Central memory CD4-positive, alpha-beta T cell (primary cell): ENCODE results near the gene BRAT1.
"Not testable (repeated sequence)": the region's sequence is repeated elsewhere in the genome, so short reads cannot be mapped to it uniquely, and the experiment has no call there.

ENCODE experiments used
- DNase-seq: peaks from one replicate; pipeline ENCODE4 v3.0.0; 2022

BRAT1 gene

DNA sequence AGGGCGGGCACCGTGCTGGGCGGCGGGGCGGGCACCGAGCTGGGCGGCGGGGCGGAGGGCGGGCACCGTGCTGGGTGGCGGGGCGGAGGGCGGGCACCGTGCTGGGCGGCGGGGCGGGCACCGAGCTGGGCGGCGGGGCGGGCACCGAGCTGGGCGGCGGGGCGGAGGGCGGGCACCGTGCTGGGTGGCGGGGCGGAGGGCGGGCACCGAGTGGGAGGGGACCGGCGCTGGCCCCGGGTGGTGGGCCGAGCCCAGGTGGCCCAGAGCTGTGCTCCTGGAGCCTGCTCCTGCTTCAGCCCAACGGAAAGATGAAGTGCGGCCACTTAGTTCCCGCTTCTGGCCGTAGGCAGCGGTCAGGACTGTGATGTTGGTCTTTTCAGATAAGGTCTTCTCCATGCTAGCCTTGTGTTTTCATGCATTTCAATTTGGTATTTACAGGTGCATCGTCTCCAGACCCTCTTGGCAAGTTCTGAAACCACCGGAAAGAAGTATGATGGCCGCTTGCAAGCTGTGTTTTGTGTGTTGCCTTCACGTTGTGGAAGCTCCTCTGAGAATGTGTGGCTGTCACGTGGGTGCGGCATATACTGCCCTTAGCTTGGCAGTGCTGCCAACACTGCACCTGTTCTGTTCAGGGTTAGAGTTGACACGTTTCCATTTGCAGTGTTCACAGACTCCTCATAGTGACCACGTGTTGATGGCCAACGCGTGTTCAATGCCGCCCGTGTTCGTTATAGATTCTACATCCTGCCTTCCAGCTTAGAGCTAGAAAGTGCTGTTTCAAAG is 28.7 kb upstream of the BRAT1 start:
- DNase-seq = no peak

DNA sequence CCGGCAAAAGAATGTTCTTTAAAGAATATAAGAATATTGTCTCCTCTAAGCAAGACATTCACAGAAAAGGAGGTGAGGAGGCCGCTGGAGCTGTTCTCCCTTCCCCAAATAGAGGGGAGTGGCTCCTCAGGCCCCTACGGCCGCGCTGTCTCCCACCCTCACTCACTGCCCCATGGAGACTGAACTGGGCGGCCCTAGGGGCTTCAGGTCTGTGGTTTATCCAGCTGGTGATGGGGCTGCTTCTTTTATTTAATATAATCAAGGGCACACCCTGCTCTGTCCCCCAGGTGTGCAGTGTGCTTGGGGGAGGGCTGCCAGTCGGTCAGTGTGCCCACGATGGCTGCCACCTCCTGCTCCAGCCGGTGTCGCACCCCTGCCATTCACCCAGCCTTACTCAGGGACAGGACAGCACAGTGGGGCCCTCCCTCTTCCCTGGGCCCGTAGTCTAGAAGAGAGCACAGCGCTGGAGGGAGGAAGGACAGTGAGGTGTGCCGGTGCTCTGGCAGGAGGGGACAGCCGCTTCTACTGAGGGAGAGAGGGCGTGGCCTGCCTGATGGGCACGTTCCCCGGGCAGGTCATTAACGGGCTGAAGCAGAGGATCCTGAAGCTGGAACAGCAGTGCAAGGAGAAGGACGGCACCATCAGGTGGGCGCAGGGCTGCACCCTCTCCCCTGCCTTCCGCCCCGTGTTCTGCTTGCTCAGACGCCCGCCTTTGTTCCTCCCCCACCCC is 26.8 kb upstream of the BRAT1 start:
- DNase-seq = no peak

DNA sequence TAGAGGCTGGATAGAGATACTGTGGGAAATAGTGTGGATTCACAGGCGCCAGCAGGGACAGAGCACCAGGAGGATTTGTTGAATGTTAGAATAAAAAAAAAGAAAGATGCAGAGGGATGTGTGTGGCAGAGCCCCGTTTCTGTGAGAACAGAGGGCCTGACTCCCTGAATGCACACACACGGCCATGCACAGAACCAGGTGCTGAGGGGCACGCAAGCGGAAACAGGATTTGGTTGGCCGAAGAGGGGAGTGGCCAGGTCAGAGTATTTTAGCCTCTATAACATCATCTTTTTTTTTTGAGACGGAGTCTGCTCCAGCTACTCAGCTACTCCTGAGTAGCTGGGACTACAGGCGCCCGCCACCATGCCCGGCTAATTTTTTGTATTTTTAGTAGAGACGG is 25.3 kb upstream of the BRAT1 start:
- no peak for DNase-seq

DNA sequence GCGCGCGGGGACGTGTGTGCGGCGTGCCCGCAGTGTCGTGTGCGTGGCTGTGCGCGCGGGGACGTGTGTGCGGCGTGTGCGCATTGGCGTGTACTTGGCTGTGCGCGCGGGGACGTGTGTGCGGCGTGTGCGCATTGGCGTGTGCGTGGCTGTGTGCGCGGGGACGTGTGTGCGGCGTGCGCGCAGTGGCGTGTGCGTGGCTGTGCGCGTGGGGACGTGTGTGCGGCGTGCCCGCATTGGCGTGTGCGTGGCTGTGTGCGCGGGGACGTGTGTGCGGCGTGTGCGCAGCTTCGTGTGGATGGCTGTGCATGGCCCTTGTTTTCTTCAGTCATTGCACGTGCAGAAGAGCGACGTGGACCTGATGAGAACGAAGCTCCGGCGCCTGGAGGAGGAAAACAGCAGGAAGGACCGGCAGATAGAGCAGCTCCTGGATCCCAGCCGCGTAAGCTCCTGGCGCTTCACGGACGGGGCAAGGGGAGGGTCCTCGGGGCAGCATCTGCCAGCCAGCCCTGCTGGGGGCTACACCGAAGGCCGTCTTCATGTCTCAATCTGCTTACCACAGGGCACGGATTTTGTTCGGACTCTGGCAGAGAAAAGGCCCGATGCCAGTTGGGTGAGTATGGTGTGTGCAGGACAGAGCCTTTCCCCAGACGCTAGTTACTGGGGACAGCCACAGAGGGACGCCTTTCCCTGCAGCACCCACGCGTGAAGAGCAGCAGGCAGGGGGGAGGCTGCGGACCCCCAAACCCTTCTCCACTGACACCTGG is 22.8 kb upstream of the BRAT1 start:
- DNase-seq = no peak

DNA sequence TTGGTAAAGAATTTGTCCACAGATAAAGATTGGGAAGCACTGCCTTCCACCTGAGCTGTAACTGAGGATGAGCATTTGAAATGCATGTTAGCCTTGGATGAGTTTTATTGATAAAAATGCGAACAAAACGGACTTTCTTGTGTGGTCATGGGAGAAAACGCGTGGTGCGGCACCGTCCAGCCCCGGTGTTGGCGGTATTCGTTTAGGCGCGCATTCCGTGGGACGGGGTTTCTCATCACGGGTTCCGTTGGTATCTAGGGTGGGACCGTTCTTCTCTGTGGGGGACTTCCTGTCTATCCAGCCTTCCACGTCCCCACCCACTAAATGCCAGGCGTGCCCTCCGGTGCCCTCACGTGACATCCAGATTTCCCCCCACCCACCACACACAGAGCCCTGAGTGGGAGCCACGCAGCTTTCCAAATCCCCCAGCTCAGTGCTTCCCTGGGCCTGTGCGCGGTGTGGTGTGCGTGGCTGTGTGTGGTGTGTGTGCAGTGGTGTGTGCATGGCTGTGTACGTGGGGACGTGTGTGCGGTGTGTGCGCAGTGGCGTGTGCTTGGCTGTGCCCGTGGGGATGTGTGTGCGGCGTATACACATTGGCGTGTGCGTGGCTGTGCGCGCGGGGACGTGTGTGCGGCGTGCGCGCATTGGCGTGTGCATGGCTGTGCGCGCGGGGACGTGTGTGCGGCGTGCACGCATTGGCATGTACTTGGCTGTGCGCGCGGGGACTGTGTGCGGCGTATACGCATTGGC is 21.6 kb upstream of the BRAT1 start:
- no peak for DNase-seq

DNA sequence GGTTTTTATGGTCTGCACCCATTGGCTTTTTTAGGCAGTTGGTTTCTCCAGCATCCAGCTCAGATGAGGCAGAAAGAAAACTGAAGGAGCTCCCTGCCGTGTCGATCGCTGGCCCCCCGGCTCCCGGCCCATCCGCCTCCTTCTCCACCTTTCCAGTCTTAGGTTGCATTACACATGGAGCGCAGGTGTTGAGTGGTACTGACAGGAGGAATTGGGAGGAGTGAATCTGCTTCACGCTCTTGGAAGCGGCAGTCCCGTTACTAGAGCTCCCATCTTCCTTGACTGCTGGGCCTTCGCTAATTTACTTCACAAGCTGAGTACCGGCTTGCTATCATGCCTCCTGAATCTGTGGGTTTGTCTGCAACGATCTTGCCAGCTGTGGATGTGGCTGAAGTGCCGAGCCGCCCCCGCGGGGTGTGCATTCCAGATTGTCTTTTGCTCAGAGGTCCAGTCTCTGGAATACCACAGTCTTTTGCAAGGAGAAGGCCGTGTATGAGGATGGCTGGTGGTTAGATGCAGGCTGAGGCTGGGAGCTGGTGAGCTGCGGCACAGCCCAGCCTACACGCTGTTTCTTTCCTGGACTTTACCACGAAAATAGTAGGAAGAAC is 20.5 kb upstream of the BRAT1 start:
- DNase-seq = no peak

DNA sequence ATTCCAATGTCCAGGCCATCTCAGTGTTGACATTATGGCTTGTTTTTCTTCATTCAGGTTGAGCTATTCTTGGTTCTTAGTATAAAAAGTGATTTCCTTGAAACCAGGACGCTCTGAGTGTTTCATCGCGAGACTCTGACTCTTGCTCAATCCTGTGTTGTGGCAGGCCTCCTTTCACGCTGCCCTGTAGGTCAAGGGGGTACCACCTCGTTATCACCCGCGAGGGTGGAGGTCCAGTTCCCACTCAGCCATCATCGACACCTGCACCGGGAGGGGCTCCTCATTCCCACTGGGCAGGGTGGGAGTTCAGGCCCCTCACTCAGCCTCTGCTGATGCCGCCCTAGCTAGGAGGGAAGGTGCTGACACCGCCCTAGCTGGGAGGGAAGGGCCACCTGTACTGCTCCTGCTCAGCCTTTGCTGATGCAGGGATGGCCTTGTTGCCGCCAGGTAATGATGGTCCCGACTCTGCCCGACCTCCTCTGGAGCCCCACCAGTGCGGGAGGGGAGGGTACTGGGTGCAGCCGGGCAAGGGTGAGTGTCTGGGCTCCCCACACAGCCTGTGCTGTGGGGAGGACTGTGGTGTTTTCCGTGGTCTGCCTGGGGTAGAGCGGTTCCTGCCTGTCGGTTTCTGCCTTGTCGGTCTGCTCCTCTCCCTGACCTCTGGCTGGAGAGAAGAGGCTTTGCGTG is 19.9 kb upstream of the BRAT1 start:
- DNase-seq = no peak

DNA sequence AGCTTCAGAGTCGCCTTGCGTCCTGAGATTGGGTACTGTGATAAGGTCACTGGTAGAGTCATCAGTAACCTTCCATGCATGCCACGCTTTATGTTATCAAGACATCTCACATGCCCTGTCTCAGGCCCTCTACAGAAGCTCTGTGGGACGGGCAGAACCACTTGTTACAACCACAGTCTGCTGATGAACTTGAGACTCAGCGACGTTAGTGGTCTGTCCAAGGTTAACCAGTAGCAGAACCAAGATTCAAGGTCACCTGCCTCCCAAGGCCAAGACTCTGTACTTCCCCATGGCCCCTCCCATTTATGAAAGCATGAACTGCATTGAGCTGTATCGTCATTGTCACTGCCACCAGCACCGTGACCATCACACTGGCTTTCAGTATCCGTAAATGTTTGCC is 18.4 kb upstream of the BRAT1 start:
- DNase-seq = no peak

DNA sequence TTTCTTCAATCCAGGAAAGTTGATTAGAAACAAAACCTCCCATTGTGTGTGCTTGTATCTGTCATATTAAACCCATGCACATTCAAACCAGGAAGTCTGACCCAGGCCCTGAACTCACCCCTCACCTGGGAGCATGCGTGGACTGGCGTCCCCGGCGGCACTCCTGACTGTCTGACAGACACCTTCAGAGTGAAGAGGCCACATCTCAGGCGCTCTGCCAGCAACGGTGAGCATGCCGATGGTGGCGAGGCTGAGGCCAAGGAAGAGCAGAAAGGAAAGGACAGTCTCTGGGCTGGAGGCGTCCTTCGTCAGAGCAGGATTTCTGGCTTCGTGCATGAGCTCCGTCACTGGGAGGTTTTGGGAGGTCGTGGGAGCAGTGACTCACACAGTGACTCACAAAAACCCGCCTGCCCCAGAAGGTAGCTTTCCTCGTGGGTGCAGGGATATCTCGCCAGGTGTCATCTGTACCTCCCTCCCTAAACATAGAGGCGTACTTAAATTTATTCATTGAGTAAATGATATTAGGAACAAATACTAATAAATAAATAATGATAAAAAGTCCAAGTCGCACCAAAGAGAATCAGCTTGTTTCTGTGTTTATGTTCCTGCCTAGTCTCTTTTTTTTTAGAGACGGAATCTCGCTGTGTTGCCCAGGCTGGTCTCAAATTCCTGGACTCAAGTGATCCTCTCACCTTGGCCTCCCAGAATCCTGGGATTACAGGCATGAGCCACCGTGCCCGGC is 16.9 kb upstream of the BRAT1 start:
- no peak for DNase-seq

DNA sequence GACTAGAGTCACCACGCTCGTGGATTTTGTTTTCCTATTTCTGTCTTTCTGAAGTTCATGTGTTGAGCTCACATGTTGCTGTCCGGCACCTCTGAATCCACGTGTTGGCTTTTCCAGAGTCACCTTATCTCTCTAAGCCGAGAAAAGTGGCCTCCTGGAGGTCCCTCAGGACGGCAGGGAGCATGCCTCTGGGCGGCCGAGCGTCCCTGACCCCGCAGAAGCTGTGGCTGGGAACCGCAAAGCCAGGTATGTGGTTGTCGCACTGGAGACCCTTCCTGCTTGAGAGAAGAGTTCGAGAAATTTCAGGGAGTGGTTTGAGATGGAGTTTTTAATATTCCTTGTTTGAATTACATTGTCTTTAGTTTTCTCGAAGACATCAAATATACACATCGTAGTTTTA is 16.1 kb upstream of the BRAT1 start:
- no peak for DNase-seq

DNA sequence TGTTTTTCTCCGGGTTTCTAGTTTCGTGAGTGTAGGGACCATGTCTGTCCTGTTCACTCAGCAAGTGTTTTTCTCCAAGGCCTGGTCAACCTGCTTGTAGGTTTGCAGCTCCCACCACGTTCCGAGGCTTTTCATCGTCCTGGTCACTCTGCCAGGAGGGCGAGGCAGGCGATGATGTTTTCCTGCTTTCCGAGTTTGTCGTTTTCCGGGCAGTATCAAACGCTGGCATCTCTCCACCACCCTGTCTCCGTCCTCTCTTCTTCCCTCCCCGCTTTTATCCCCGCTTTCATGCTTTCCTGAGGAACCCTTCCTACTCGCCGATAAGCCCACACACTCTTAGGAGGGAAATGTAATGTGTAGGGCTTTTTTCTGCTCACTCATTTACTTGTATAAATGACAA is 14.7 kb upstream of the BRAT1 start:
- DNase-seq = no peak

DNA sequence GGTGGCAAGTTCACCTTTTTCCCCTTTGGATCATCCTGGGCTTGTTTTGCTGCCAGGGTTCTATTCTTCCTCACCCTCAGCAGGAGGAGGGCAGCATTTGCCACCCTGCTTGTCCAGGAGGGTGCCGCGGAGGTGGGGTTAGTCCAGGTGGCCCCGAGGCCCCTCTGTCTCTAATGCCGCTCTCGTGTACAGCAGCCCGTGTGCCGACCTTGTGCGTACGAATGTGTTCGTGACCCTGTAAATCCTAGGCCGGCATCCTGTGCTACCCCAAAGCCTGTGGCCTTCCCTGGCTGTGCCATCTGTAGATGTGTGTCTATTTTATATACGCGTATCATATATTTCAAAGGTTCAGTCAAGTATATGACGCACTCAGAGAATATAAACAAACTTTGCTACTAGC is 14.1 kb upstream of the BRAT1 start:
- DNase-seq = no peak

DNA sequence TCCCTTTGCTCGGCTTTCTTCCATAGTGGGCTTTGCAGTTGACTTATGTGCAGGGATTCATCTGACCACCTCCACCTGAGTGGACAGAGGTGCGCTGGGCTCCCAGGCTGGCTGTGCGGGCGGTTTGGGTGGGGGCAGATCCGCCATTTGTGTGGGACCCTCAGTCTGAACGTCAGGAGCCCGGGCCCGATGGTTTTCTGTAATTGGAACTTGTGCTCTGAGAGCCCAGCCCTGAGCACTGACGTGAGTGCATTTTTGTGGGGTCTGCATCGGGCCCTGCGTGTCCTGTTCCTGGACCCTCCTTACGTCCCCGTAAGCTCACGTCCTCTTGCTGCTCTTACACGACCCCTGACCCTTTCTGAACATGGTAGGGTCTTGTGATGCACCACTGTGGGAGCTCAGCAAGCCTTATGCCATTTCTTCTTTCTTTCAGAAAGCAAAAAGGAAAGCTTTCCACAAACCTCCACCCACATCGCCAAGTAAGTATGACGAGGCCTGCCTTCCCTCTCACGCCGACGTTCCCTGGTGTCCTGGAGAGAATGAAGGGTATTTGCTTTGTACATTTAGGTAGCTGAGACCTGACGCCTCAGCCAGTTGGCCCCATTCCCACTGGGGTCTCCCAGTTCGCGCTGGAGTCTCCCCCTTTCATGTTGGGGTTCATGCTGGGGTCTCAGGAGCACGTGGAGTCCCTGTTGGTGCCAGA is 13.3 kb upstream of the BRAT1 start:
- DNase-seq = no peak

DNA sequence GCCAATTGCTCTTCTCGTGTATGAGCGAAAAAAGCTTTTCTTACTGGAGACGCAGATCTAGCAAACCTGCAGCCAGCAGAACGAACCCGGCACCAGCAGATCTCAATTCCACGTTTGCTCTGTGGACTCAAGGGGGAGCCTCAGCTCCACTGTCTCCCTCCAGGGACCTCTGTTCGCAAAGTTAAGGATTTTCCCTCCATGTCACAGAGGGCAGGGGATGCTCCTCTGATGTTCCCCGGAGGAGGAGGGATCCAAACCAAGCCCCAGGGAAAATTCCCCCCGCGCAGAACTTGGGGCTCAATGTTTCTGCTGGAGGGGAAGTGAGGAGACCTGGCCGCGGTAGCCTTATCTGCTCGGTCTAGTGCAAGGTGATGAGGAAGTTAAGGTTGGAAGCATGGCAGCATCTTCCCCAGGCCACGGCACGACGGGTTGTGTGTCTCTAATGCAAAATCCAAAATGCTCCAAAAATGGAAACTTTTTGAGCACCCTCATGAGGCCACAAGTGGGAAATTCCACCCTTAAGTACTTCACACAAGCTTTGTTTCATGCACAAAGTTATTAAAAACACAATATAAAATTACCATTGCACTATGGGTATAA is 12.5 kb upstream of the BRAT1 start:
- DNase-seq = no peak

DNA sequence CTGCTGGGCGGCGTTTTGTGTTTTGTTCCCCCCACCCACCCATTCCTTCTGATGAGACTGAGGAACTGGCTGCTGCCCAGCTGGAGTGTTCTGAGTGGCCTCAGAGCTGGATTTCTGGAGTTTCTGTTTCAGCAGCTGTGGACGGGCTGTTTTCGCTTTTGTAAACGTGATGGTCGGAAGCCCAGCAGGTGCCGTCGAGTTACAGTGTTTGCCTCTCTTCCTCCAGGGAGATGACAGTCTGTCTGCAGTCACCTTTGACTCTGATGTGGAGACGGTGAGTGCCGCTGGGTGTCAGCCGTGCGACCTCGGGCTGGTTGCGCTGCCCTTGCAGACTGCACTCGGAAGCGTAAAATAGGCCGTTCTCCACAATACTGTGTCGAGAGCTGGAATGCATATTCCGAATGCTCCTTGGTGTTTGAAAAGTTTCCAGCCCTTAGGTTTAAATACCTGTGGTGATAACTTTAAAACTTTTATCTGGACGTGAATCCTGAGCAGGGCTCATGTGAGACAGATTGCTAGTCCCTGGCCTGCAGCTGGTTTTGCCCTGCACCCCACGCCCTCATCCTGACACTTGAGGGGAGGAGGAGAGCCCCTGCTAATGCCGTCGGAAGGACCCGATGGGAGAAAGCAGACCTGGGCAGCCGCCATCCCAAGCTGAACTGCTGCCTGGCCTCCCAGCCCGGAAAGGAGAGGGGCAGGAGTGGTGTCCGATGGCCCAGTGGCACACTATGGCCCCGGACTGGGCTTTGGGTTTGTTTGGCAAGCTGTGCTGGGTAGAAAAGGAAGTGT is 11.8 kb upstream of the BRAT1 start:
- peak; percentile 39 for DNase-seq

DNA sequence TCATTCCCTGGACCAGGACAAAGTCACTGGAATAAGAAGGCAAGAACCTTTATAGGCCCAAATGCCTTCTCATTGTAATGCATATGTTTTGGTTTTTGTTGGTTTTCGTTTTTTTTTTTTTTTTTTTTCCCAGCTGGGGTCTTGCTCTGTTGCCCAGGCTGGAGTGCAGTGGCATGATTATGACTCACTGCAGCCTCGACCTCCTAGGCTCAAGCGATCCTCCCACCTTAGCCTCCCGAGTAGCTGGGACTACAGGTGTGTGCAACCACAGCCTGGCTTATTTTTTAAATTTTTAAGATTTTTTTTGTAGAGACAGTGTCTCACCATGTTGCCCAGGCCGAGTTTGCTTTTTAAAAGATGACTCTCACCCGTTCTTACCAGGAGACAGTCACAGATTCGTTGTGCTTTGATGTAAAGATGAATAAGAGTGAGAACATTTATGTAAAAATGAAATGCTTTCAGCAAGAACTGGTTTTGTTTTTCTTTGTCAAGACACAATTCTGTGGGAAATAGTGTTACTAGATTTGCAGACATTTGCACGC is 11.1 kb upstream of the BRAT1 start:
- no peak for DNase-seq

DNA sequence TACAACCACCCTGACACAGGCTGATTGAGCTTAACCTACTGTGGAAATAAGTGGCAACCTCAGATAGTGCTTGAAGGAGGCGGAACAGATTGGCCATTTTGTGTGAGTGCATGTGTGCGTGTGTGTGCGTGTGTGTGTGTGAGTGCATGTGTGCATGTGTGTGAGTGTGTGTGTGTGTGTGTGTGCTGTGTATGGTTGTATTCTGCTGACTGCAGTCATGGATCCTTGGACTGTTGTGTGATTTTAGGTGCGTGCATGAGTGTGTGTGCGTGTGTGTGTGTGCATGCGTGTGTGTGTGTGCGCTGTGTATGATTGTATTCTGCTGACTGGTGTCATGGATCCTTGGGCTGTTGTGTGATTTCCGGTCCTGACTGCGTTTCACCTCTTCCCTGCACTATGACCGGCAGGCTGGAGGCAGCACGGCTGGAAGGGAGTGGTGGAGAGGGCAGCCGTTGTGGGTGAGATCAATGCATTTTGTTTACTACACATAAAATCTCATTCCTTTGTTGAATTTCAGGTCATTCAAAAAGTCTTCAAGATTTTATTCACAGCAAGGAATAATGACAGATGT is 9.7 kb upstream of the BRAT1 start:
- no peak for DNase-seq

DNA sequence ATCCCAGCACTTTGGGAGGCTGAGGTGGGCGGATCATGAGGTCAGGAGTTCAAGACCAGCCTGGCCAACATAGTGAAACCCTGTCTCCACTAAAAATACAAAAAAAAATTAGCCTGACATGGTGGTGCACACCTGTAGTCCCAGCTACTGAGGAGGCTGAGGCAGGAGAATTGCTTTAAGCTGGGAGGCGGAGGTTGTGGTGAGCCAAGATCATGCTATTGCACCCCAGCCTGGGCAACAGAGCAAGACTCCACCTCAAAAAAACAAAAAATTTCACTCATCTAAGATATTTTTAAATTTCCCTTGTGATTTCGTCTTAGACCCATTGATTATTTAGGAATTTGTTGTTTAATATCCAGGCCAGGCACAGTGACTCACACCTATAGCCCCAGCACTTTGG is 8.6 kb upstream of the BRAT1 start:
- DNase-seq = not testable (repeated sequence)
